Measurements from ENCODE around the gene KLK5. TPM values are rescaled to one million over a fixed set of nuclear protein-coding genes. Genes with fewer than 3 reads are reported as not detected.
"Not testable (repeated sequence)": the region's sequence is repeated elsewhere in the genome, so short reads cannot be mapped to it uniquely, and the experiment has no call there.

KLK5 gene
- total and polyA plus RNA-seq, 5 donors from 2014 or later: not detected

- H3K27me3 Mint-ChIP-seq: peaks cover 4% of the 10 kb centered on the region
- no peak overlapping the region for H3K27ac ChIP-seq (ENCODE audit: insufficient read depth, low read length, poor library complexity, severe bottlenecking)
Measured at GRCh38 chr19:50896591-50897190, 56.1 kb downstream of the KLK5 start.

GRCh38 chr19:50896089-50896590 lies 56.7 kb downstream of the KLK5 start:
- H3K9me3 ChIP-seq (ENCODE audit: control insufficient read depth in 2 of 2, low read length in 2 of 2): peaks cover 0 to 12% of the 10 kb centered on the region in 2 experiments
- not testable (repeated sequence) for ATAC-seq (ENCODE audit: low read depth in 2 of 2); H3K4me1 Mint-ChIP-seq; H3K27ac ChIP-seq (ENCODE audit: insufficient read depth, low read length, poor library complexity, severe bottlenecking); H3K4me3 Mint-ChIP-seq; H3K27me3 ChIP-seq (ENCODE audit: control insufficient read depth, insufficient read depth, low read length); DNase-seq; H3K4me3 ChIP-seq (ENCODE audit: low read depth, low read length); H3K4me1 ChIP-seq (ENCODE audit: control insufficient read depth, insufficient read depth, low read length, poor library complexity, severe bottlenecking); H3K36me3 Mint-ChIP-seq; H3K27ac Mint-ChIP-seq; H3K27me3 Mint-ChIP-seq; H3K36me3 ChIP-seq (ENCODE audit: control insufficient read depth, insufficient read depth, low read length)
- peaks cover 0 to 22% (median 0%) of the 10 kb centered on the region in 7 donors for H3K9me3 Mint-ChIP-seq

More at GRCh38 chr19:50896591-50897190, 56.1 kb downstream of the KLK5 start:
- H3K9me3 Mint-ChIP-seq: peaks cover 0 to 22% (median 0%) of the 10 kb centered on the region in 7 donors
- no peak for DNase-seq
- Histone ChIP-seq H3K9me3 (ENCODE audit: control insufficient read depth in 2 of 2, low read length in 2 of 2) (peaks cover 0 to 12% of the 10 kb centered on the region in 2 experiments), H3K27me3 (ENCODE audit: control insufficient read depth, insufficient read depth, low read length) (no peaks in the 10 kb centered on the region), H3K4me1 (ENCODE audit: control insufficient read depth, insufficient read depth, low read length, poor library complexity, severe bottlenecking) (no peaks in the 10 kb centered on the region), H3K36me3 (ENCODE audit: control insufficient read depth, insufficient read depth, low read length) (no peaks in the 10 kb centered on the region), H3K4me3 (ENCODE audit: low read depth, low read length) (no peak overlapping the region)
- no peaks in the 10 kb centered on the region for H3K4me1 Mint-ChIP-seq
- H3K36me3 Mint-ChIP-seq: no peaks in the 10 kb centered on the region
- no peak overlapping the region for H3K27ac Mint-ChIP-seq
- no peak overlapping the region for H3K4me3 Mint-ChIP-seq
- peak; percentile 49 to 62 for ATAC-seq (ENCODE audit: low read depth in 2 of 2)

GRCh38 chr19:50894478-50895356 lies 58.1 kb downstream of the KLK5 start:
- Mint-ChIP-seq H3K27me3 (peaks cover 4% of the 10 kb centered on the region), H3K4me1 (no peaks in the 10 kb centered on the region), H3K27ac (peak overlapping the region in 1 of 3 donors; percentile 38), H3K36me3 (no peaks in the 10 kb centered on the region), H3K4me3 (no peak overlapping the region), H3K9me3 (peaks cover 0 to 22% (median 0%) of the 10 kb centered on the region in 7 donors)
- DNase-seq (no peak), ATAC-seq (ENCODE audit: low read depth in 2 of 2) (no peak)
- no peak overlapping the region for H3K4me3 ChIP-seq (ENCODE audit: low read depth, low read length)
- H3K27ac ChIP-seq (ENCODE audit: insufficient read depth, low read length, poor library complexity, severe bottlenecking): no peak overlapping the region
- peaks cover 0 to 12% of the 10 kb centered on the region in 2 experiments for H3K9me3 ChIP-seq (ENCODE audit: control insufficient read depth in 2 of 2, low read length in 2 of 2)
- no peaks in the 10 kb centered on the region for H3K27me3 ChIP-seq (ENCODE audit: control insufficient read depth, insufficient read depth, low read length)
- no peaks in the 10 kb centered on the region for H3K36me3 ChIP-seq (ENCODE audit: control insufficient read depth, insufficient read depth, low read length)
- no peaks in the 10 kb centered on the region for H3K4me1 ChIP-seq (ENCODE audit: control insufficient read depth, insufficient read depth, low read length, poor library complexity, severe bottlenecking)

Other genes with a start within 250 kb of the KLK5 start
- not detected for gene SHANK1, start 233.2 kb downstream of the KLK5 start, total RNA-seq
- not detected for gene SHANK1, start 233.2 kb downstream of the KLK5 start, polyA plus RNA-seq
- 0.74 TPM for gene CLEC11A, start 229.7 kb downstream of the KLK5 start, total RNA-seq
- gene CLEC11A, start 229.7 kb downstream of the KLK5 start, polyA plus RNA-seq: 1 to 10 TPM in 1 of 4 donors, under 1 TPM in 3; 0.22 to 1.2 (median 0.57) TPM
- not detected for gene GPR32, start 182.6 kb downstream of the KLK5 start, total RNA-seq
- gene GPR32, start 182.6 kb downstream of the KLK5 start, polyA plus RNA-seq: not detected
- not detected for gene ACP4, start 162.6 kb downstream of the KLK5 start, total RNA-seq
- gene ACP4, start 162.6 kb downstream of the KLK5 start, polyA plus RNA-seq: not detected
- gene KLK1, start 129.3 kb downstream of the KLK5 start, total RNA-seq: 0.47 TPM
- gene KLK1, start 129.3 kb downstream of the KLK5 start, polyA plus RNA-seq: under 1 TPM in 1 of 4 donors, not detected in 3; 0.48 TPM
- gene KLK15, start 119.5 kb downstream of the KLK5 start, total RNA-seq: not detected
- gene KLK15, start 119.5 kb downstream of the KLK5 start, polyA plus RNA-seq: not detected
- gene KLK3, start 98.1 kb downstream of the KLK5 start, total RNA-seq: not detected
- not detected for gene KLK3, start 98.1 kb downstream of the KLK5 start, polyA plus RNA-seq
- not detected for gene KLK2, start 79.6 kb downstream of the KLK5 start, total RNA-seq
- gene KLK2, start 79.6 kb downstream of the KLK5 start, polyA plus RNA-seq: not detected
- gene KLK4, start 41.6 kb downstream of the KLK5 start, total RNA-seq: not detected
- gene KLK4, start 41.6 kb downstream of the KLK5 start, polyA plus RNA-seq: not detected
- not detected for gene KLK6, start 16.6 kb upstream of the KLK5 start, total RNA-seq
- not detected for gene KLK6, start 16.6 kb upstream of the KLK5 start, polyA plus RNA-seq
- not detected for gene KLK7, start 30.9 kb upstream of the KLK5 start, total RNA-seq
- not detected for gene KLK7, start 30.9 kb upstream of the KLK5 start, polyA plus RNA-seq
- gene KLK8, start 48.6 kb upstream of the KLK5 start, total RNA-seq: not detected
- not detected for gene KLK8, start 48.6 kb upstream of the KLK5 start, polyA plus RNA-seq
- not detected for gene KLK10, start 66.7 kb upstream of the KLK5 start, total RNA-seq
- gene KLK10, start 66.7 kb upstream of the KLK5 start, polyA plus RNA-seq: not detected
- not detected for gene KLK11, start 73.6 kb upstream of the KLK5 start, total RNA-seq
- not detected for gene KLK11, start 73.6 kb upstream of the KLK5 start, polyA plus RNA-seq
- not detected for gene KLK12, start 82.0 kb upstream of the KLK5 start, total RNA-seq
- gene KLK12, start 82.0 kb upstream of the KLK5 start, polyA plus RNA-seq: not detected
- not detected for gene KLK13, start 112.1 kb upstream of the KLK5 start, total RNA-seq
- not detected for gene KLK13, start 112.1 kb upstream of the KLK5 start, polyA plus RNA-seq
- gene KLK14, start 129.8 kb upstream of the KLK5 start, total RNA-seq: 0.35 TPM
- not detected for gene KLK14, start 129.8 kb upstream of the KLK5 start, polyA plus RNA-seq
- 5.9 TPM for gene CTU1, start 155.4 kb upstream of the KLK5 start, total RNA-seq
- 1 to 10 TPM; 3.4 to 8.0 (median 4.5) TPM for gene CTU1, start 155.4 kb upstream of the KLK5 start, polyA plus RNA-seq
- gene SIGLEC9, start 171.9 kb upstream of the KLK5 start, total RNA-seq: 1.1 TPM
- gene SIGLEC9, start 171.9 kb upstream of the KLK5 start, polyA plus RNA-seq: under 1 TPM in 3 of 4 donors, not detected in 1; 0.33 to 0.52 (median 0.37) TPM
- gene SIGLEC7, start 189.3 kb upstream of the KLK5 start, total RNA-seq: not detected
- gene SIGLEC7, start 189.3 kb upstream of the KLK5 start, polyA plus RNA-seq: not detected

Data from CD4-positive, CD25-positive, alpha-beta regulatory T cell (primary cell).